Suprapubic skin (tissue), 3 donors: ENCODE measurements around the gene MYL11.

Experiments
- CTCF ChIP-seq, 2 donors: fragments of 200-600 bp in 1 of 2; fragments of 450-650 bp in 1 of 2; sonication (generic) in 1 of 2; IDR thresholded peaks; one replicate each; pipeline ENCODE4 v1.5.1; 2016 to 2019; ENCODE audit warnings: antibody characterized with exemption in 2 of 2, mild to moderate bottlenecking in 1 of 2, moderate library complexity in 1 of 2
- EP300 ChIP-seq: sonication (generic); formaldehyde crosslinking; IDR thresholded peaks from one replicate; pipeline ENCODE4 v1.6.1; 2017; ENCODE audit warnings: antibody characterized with exemption

- no peak for TF ChIP-seq EP300
- TF ChIP-seq CTCF (IDR thresholded peaks at IDR 0.05): no peak
These were observed 1.9 kb upstream of the MYL11 start for GRCh38 chr16:30372725-30373124.
